ENCODE measurements around the gene GRIK4. TPM values are rescaled to one million over a fixed set of nuclear protein-coding genes. Genes with fewer than 3 reads are reported as not detected.

Gene GRIK4
- total and polyA plus RNA-seq, 2 of the 4 experiments (the other 2 are of a cell fraction), result 0.18 to 0.38 TPM

- H3K4me1 ChIP-seq (ENCODE audit: control insufficient read depth, insufficient read depth, low read length), result no peaks in the 10 kb centered on the region
- H3K4me2 ChIP-seq (ENCODE audit: low read depth, low read length), result no peak overlapping the region
- ChIA-PET CTCF (no interaction called here), POLR2A (ENCODE audit: unreplicated experiment) (no interaction called here)
- H3K23ac ChIP-seq (ENCODE audit: low read depth, low read length), result no peak overlapping the region
- no peak overlapping the region for H3K14ac ChIP-seq (replicated peaks; ENCODE audit: low read depth, low read length)
- no peaks in the 10 kb centered on the region for H3K36me3 ChIP-seq (ENCODE audit: control insufficient read depth, insufficient read depth, low read length)
- H2BK120ac ChIP-seq (ENCODE audit: low read depth, low read length), result no peak overlapping the region
- H3K4ac ChIP-seq (ENCODE audit: low read depth, low read length), result no peak overlapping the region
- DNase-seq (no peak), ATAC-seq (ENCODE audit: low read depth) (no peak)
- H2AFZ ChIP-seq (replicated peaks; ENCODE audit: low read length, poor library complexity), result no peak overlapping the region
- intact Hi-C loops (cut with micrococcal nuclease) (no loop called here), in situ Hi-C loops (cut with MboI; ENCODE audit: low sequenced_read_pairs) (no loop called here), dilution Hi-C loops (cut with HindIII; ENCODE audit: low sequenced_read_pairs, unreplicated experiment) (no loop called here)
- no peak overlapping the region for H3K4me3 ChIP-seq (ENCODE audit: insufficient read depth, low read depth, low read length)
- H3K27me3 ChIP-seq (ENCODE audit: control insufficient read depth, insufficient read depth, low read length), result peaks cover 22% of the 10 kb centered on the region
- no peak overlapping the region for H2AK9ac ChIP-seq (replicated peaks; ENCODE audit: low read depth, low read length, poor library complexity)
- no peaks in the 10 kb centered on the region for H3K79me1 ChIP-seq (ENCODE audit: low read depth in 1 of 2, low read length in 2 of 2)
- no peaks in the 10 kb centered on the region for H3K9me3 ChIP-seq (ENCODE audit: control insufficient read depth, insufficient read depth, low read length)
- no peaks in the 10 kb centered on the region for H4K20me1 ChIP-seq (ENCODE audit: insufficient read depth, low read length)
- no peak overlapping the region for H2BK15ac ChIP-seq (ENCODE audit: low read depth, low read length)
- H3K18ac ChIP-seq (ENCODE audit: low read depth, low read length), result no peak overlapping the region
- TF ChIP-seq, protein P1, sequence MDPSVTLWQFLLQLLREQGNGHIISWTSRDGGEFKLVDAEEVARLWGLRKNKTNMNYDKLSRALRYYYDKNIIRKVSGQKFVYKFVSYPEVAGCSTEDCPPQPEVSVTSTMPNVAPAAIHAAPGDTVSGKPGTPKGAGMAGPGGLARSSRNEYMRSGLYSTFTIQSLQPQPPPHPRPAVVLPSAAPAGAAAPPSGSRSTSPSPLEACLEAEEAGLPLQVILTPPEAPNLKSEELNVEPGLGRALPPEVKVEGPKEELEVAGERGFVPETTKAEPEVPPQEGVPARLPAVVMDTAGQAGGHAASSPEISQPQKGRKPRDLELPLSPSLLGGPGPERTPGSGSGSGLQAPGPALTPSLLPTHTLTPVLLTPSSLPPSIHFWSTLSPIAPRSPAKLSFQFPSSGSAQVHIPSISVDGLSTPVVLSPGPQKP (IDR thresholded peaks at IDR 0.05; ENCODE audit: borderline replicate concordance, low read depth, low read length), result no peak
- no peak for TF ChIP-seq RCOR1 (IDR thresholded peaks at IDR 0.05; ENCODE audit: insufficient replicate concordance, low read length)
- TF ChIP-seq, protein P2, sequence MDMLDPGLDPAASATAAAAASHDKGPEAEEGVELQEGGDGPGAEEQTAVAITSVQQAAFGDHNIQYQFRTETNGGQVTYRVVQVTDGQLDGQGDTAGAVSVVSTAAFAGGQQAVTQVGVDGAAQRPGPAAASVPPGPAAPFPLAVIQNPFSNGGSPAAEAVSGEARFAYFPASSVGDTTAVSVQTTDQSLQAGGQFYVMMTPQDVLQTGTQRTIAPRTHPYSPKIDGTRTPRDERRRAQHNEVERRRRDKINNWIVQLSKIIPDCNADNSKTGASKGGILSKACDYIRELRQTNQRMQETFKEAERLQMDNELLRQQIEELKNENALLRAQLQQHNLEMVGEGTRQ (IDR thresholded peaks at IDR 0.05; ENCODE audit: low read depth, low read length), result no peak
- TF ChIP-seq, protein P3, sequence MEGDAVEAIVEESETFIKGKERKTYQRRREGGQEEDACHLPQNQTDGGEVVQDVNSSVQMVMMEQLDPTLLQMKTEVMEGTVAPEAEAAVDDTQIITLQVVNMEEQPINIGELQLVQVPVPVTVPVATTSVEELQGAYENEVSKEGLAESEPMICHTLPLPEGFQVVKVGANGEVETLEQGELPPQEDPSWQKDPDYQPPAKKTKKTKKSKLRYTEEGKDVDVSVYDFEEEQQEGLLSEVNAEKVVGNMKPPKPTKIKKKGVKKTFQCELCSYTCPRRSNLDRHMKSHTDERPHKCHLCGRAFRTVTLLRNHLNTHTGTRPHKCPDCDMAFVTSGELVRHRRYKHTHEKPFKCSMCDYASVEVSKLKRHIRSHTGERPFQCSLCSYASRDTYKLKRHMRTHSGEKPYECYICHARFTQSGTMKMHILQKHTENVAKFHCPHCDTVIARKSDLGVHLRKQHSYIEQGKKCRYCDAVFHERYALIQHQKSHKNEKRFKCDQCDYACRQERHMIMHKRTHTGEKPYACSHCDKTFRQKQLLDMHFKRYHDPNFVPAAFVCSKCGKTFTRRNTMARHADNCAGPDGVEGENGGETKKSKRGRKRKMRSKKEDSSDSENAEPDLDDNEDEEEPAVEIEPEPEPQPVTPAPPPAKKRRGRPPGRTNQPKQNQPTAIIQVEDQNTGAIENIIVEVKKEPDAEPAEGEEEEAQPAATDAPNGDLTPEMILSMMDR (conservative IDR thresholded peaks at IDR 0.05; ENCODE audit: low read depth, low read length), result no peak
- H3K9ac ChIP-seq (ENCODE audit: low read depth, low read length), result no peak overlapping the region
- H4K91ac ChIP-seq (ENCODE audit: insufficient read depth, low read depth, low read length), result no peak overlapping the region
- no peak overlapping the region for H3K27ac ChIP-seq (ENCODE audit: insufficient read depth, low read length)
- H2BK5ac ChIP-seq (ENCODE audit: low read depth, low read length, poor library complexity, severe bottlenecking), result no peak overlapping the region
- H4K5ac ChIP-seq (ENCODE audit: low read depth, low read length), result no peak overlapping the region
- H2BK20ac ChIP-seq (ENCODE audit: low read depth, low read length), result no peak overlapping the region
- H2AK5ac ChIP-seq (ENCODE audit: low read depth, low read length), result no peak overlapping the region
- no peaks in the 10 kb centered on the region; the same call in 1 of the 2 replicates for H3K9me1 ChIP-seq (ENCODE audit: insufficient read depth, low read length)
- 100% methylated on average over 1 of the region's 1 CpG; no CpG with 5 or more reads in 1 of the 2 experiments for WGBS, 2 experiments (ENCODE audit: extremely low coverage in 2 of 2, insufficient read length in 1 of 2)
- no peak overlapping the region for H3K56ac ChIP-seq (ENCODE audit: extremely low read depth, insufficient read depth, low read length)
- H4K8ac ChIP-seq (ENCODE audit: low read depth in 2 of 2, low read length in 2 of 2), result no peak overlapping the region
- BruUV-seq (replicated peaks), result no TSS peak
Measured at GRCh38 chr11:120667934-120668333, 156.4 kb downstream of the GRIK4 start.
